ENCODE measurements around the gene CAT. TPM values are rescaled to one million over a fixed set of nuclear protein-coding genes. Genes with fewer than 3 reads are reported as not detected.

The CAT gene
- total RNA-seq, 2 donors from 2014 or later: 88.4 to 92.3 TPM

DNA sequence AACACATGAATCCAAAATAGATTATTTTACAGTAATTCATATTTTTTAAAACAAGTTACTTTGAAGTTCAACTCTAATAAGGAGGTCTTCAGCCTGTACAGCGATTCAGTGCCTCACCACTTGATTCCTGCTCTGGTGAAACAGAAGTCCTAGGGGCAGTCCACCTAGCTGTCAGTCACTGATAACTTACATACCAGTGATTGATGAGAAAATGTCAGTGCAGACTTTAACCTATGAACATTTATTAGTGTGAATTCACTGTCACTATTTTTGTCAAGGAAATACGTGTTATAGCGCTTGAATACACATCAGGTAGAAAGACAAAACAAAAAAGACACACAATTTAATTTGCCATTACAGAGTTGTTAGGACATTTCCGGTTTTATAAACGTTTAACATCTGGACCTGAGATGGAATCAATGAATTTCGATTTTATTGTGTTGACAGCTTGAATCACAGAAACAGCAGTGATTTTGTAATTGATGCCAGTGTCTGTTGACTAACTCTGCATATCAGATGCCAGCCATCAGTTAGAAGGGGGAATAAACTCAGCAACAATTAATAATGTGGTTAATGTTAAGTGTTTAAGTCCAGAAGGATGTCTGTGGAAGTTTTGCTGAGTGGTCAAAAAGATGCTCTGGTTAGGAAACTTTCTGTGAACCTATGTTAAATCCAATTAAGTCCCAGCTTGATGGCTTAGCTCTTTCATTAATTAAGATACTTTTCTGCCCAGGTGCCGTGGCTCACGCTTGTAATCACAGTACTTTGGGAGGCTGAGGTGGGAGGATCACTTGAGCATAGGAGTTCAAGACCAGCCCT lies 40.3 kb downstream of the CAT start:
- no peaks in the 10 kb centered on the region for H3K36me3 ChIP-seq
- TF ChIP-seq, protein P1, sequence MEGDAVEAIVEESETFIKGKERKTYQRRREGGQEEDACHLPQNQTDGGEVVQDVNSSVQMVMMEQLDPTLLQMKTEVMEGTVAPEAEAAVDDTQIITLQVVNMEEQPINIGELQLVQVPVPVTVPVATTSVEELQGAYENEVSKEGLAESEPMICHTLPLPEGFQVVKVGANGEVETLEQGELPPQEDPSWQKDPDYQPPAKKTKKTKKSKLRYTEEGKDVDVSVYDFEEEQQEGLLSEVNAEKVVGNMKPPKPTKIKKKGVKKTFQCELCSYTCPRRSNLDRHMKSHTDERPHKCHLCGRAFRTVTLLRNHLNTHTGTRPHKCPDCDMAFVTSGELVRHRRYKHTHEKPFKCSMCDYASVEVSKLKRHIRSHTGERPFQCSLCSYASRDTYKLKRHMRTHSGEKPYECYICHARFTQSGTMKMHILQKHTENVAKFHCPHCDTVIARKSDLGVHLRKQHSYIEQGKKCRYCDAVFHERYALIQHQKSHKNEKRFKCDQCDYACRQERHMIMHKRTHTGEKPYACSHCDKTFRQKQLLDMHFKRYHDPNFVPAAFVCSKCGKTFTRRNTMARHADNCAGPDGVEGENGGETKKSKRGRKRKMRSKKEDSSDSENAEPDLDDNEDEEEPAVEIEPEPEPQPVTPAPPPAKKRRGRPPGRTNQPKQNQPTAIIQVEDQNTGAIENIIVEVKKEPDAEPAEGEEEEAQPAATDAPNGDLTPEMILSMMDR (IDR thresholded peaks at IDR 0.05): no peak
- H3K27me3 ChIP-seq: no peaks in the 10 kb centered on the region
- DNase-seq: no peak
- no peaks in the 10 kb centered on the region for H3K9me3 ChIP-seq
- H3K9ac ChIP-seq (ENCODE audit: low read depth in 2 of 2, low read length in 2 of 2): no peak overlapping the region
- intact Hi-C loops (cut with DNase I): no loop called here
- no peak overlapping the region for H3K4me3 ChIP-seq
- no peak overlapping the region for H3K27ac ChIP-seq
- no peaks in the 10 kb centered on the region for H3K4me1 ChIP-seq

DNA sequence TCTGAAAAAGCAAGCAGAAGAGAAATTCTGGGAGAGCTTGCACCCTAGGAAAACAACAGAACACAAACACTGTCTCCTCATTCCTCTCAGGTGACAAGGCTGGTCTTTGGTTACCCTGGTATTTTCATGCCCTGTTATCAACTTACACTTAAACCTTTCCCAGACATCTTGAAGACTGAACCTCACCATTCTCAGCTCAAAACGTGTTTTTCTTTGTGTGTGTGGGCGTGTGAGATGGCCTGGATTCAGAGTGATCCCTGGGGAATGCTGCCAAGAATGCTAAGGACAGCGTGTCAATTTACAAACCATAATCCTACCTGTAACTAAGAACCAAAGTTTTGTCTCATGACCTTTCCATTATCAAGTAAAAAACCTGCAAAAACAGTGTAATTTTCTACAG lies 41.6 kb downstream of the CAT start:
- Histone ChIP-seq H3K4me1 (no peaks in the 10 kb centered on the region), H3K4me3 (no peak overlapping the region), H3K9me3 (no peaks in the 10 kb centered on the region), H3K9ac (ENCODE audit: low read depth in 2 of 2, low read length in 2 of 2) (no peak overlapping the region), H3K36me3 (no peaks in the 10 kb centered on the region), H3K27ac (no peak overlapping the region), H3K27me3 (no peaks in the 10 kb centered on the region)
- TF ChIP-seq, protein P1 (IDR thresholded peaks at IDR 0.05): no peak
- intact Hi-C loops (cut with DNase I): no loop called here
- no peak for DNase-seq

DNA sequence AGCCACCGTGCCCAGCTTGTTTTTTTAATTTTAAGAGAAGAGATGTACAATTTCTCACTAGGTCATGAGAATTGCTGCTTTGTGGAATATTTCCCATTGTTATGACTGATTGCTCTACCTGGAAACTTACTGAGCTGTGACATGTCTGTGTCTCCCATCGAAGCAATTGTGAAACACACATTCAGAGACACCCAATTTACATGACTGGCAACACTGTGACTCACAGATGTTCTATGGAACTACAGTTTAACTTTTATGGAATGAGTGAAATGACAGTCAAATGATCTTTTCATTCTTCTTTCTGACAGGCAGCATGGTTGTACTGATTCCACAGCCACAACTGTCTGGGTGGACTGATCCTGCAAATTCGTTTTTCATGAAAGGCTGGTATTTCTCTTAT lies 42.6 kb downstream of the CAT start:
- H3K4me1 ChIP-seq: no peaks in the 10 kb centered on the region
- H3K36me3 ChIP-seq: no peaks in the 10 kb centered on the region
- no peak overlapping the region for H3K27ac ChIP-seq
- H3K9me3 ChIP-seq: no peaks in the 10 kb centered on the region
- no peaks in the 10 kb centered on the region for H3K27me3 ChIP-seq
- TF ChIP-seq, protein P1 (IDR thresholded peaks at IDR 0.05): no peak
- DNase-seq: no peak
- H3K4me3 ChIP-seq: no peak overlapping the region
- no peak overlapping the region for H3K9ac ChIP-seq (ENCODE audit: low read depth in 2 of 2, low read length in 2 of 2)
- intact Hi-C loops (cut with DNase I): no loop called here

DNA sequence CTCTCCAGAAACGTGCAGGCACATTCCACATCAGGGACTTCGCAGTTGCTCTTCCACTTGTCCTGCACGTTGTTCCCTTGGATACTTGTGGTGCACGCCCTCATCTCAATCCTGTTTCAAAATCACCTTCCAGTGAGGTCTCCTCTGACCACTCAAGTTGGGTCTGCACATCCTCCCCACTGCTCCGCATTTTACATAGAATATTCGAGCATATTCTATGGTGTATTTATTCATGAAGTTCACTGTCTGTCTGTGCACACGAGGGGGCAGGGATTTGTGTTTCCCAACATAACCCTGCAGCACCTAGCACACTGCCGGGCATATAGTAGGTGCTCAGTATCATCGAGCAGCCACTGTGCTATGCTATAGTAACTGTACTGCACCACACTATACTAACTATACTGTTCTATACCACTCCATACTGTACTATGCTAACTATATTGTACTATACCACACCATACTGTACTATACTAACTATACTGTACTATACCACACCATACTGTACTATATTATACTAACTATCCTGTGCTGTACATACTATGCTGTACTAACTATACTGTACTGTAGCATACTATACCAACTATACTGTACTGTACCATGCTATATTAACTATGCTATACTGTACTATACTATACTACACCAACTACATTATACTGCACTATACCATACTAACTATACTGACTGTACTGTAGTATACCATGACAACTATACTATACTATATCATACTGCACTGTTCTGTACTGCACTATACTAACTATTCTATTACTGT lies 44.6 kb downstream of the CAT start:
- H3K4me1 ChIP-seq: no peaks in the 10 kb centered on the region
- no peak overlapping the region for H3K27ac ChIP-seq
- no peaks in the 10 kb centered on the region for H3K9me3 ChIP-seq
- no peaks in the 10 kb centered on the region for H3K27me3 ChIP-seq
- no peaks in the 10 kb centered on the region for H3K36me3 ChIP-seq
- no peak overlapping the region for H3K4me3 ChIP-seq
- intact Hi-C loops (cut with DNase I): no loop called here
- H3K9ac ChIP-seq (ENCODE audit: low read depth in 2 of 2, low read length in 2 of 2): no peak overlapping the region
- no peak for DNase-seq
- TF ChIP-seq, protein P1 (IDR thresholded peaks at IDR 0.05): no peak

DNA sequence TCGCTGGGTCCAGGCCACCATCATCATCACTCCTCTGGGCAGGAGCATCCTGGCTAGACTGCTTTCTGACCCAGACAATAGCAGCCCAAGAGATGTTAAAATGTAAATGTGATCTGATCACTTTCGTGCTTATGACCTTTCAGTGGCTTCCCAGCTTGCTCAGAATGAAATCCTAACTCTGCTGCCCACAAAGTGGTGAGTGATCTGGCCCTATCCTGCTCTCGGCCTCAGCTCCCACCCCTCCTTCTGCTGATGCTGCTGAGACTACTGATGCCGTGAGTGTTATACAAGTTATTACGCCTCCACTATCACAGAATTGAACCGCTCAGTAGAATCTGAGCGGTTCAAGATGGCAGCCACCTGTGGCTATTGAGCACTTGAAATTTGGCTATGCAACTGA lies 48.7 kb downstream of the CAT start:
- Histone ChIP-seq H3K4me3 (no peak overlapping the region), H3K9me3 (no peaks in the 10 kb centered on the region), H3K36me3 (no peaks in the 10 kb centered on the region), H3K9ac (ENCODE audit: low read depth in 2 of 2, low read length in 2 of 2) (no peak overlapping the region), H3K4me1 (no peaks in the 10 kb centered on the region), H3K27ac (no peak overlapping the region), H3K27me3 (no peaks in the 10 kb centered on the region)
- DNase-seq: no peak
- TF ChIP-seq, protein P1 (IDR thresholded peaks at IDR 0.05): no peak
- intact Hi-C loops (cut with DNase I): no loop called here
